GM12878 (cell line): ENCODE data around the gene FUT8. TPM values are rescaled to one million over a fixed set of nuclear protein-coding genes. Genes with fewer than 3 reads are reported as not detected.

Experiments used
- ATAC-seq: fragments of 200-7000 bp; cut with Tn5 transposase; 3 replicates; pipeline ENCODE4 v1.9.1; 2020; ENCODE audit warnings: mild to moderate bottlenecking, moderate library complexity
- BruUV-seq: library from RNA; stranded (reverse); fragments of 400-500 nt; replicated peaks from 2 replicates; lab custom pipeline; 2021; lab: Mats Ljungman, UMichigan
- CTCF ChIA-PET: fragments of 300-600 bp; sonication (Branson Sonifier 250); formaldehyde crosslinking; extraction: SDS; loops from one replicate; lab custom pipeline; 2021; ENCODE audit warnings: inconsistent platforms; lab: Yijun Ruan, JAX
- POLR2A ChIA-PET: fragments of 350-600 bp; formaldehyde crosslinking; extraction: SDS; loops from one replicate; lab custom pipeline; 2021; ENCODE audit warnings: inconsistent platforms; lab: Charles Lee
- RAD21 ChIA-PET: fragments of 300-600 bp; sonication (Branson Sonifier 250); formaldehyde crosslinking; loops from one replicate; lab custom pipeline; 2023; ENCODE audit warnings: antibody characterized with exemption; ENCODE audit not compliant: unreplicated experiment; lab: Charles Lee
- SMC1A ChIA-PET: fragments of 300-600 bp; sonication (Branson Sonifier 250); formaldehyde crosslinking; loops from one replicate; lab custom pipeline; 2023; ENCODE audit not compliant: unreplicated experiment, uncharacterized antibody; lab: Charles Lee
- DNase-seq: peaks from one replicate; pipeline ENCODE4 v3.0.0-alpha.2; 2011; ENCODE audit warnings: low read depth, low spot score
- FAIRE-seq: peaks from 3 replicates; lab custom pipeline; 2011; peaks lifted over from hg19 to GRCh38; lab: Jason Lieb, UNC
- H2AFZ ChIP-seq: 2 replicates; pipeline ENCODE4 v1.6.0; 2011; ENCODE audit warnings: low read depth, low read length, control low read depth; ENCODE audit not compliant: control insufficient read depth
- H3K27ac ChIP-seq: 2 replicates; pipeline ENCODE4 v1.5.1; 2011; ENCODE audit warnings: control low read depth; ENCODE audit not compliant: control insufficient read depth, insufficient read depth
- H3K27me3 ChIP-seq, 2 experiments: replicated peaks in 1 of 2; 2 replicates each; pipeline versions ENCODE4 v1.6.0 to v1.6.1; 2011; ENCODE audit warnings: low read length in 1 of 2; ENCODE audit not compliant: control insufficient read depth in 2 of 2, insufficient read depth in 2 of 2
- H3K36me3 ChIP-seq, 2 experiments: 2 replicates each; pipeline ENCODE4 v1.5.1; 2011; ENCODE audit warnings: low read length in 1 of 2; ENCODE audit not compliant: control insufficient read depth in 2 of 2, insufficient read depth in 2 of 2
- H3K4me1 ChIP-seq: 2 replicates; pipeline ENCODE4 v1.6.1; 2011; ENCODE audit warnings: mild to moderate bottlenecking, low read length, moderate library complexity, mixed read lengths; ENCODE audit not compliant: control insufficient read depth, insufficient read depth
- H3K4me2 ChIP-seq: 2 replicates; pipeline ENCODE4 v1.6.0; 2011; ENCODE audit warnings: control low read depth; ENCODE audit not compliant: control insufficient read depth, insufficient read depth
- H3K4me3 ChIP-seq: fragments of 200-600 bp; sonication (generic); 2 replicates; pipeline ENCODE4 v1.5.1; 2016
- H3K79me2 ChIP-seq: 2 replicates; pipeline ENCODE4 v1.6.0; 2011; ENCODE audit warnings: low read length; ENCODE audit not compliant: control insufficient read depth, insufficient read depth
- H3K9ac ChIP-seq: 2 replicates; pipeline ENCODE4 v1.8.0; 2011; ENCODE audit warnings: low read length, control low read depth, mixed read lengths; ENCODE audit not compliant: control insufficient read depth, insufficient read depth
- H3K9me3 ChIP-seq: replicated peaks from 3 replicates; pipeline ENCODE4 v1.5.1; 2011; ENCODE audit warnings: mild to moderate bottlenecking, low read length; ENCODE audit not compliant: control insufficient read depth, insufficient read depth
- H4K20me1 ChIP-seq: 2 replicates; pipeline ENCODE4 v1.6.0; 2011; ENCODE audit not compliant: control insufficient read depth, insufficient read depth
- CBX3 ChIP-seq: fragments of 200-600 bp; sonication (generic); IDR thresholded peaks from 2 replicates; pipeline ENCODE4 v1.6.1; 2016; ENCODE audit warnings: low read depth, borderline replicate concordance
- EED ChIP-seq: sonication (generic); IDR thresholded peaks from 2 replicates; pipeline ENCODE4 v1.6.1; 2016; ENCODE audit warnings: antibody characterized with exemption, low read depth
- ETV6 ChIP-seq, 2 experiments: fragments of 450-650 bp in 1 of 2; IDR thresholded peaks in 1 of 2; conservative IDR thresholded peaks in 1 of 2; 2 replicates each; pipeline ENCODE4 v1.6.1; 2014; ENCODE audit warnings: antibody characterized with exemption in 1 of 2, borderline replicate concordance in 1 of 2, low read depth in 1 of 2, mild to moderate bottlenecking in 1 of 2, moderate library complexity in 1 of 2
- HDGF ChIP-seq: fragments of 450-650 bp; IDR thresholded peaks from 2 replicates; pipeline ENCODE4 v1.6.1; 2016; ENCODE audit warnings: antibody characterized with exemption
- LARP7 ChIP-seq: fragments of 450-650 bp; IDR thresholded peaks from 2 replicates; pipeline ENCODE4 v1.6.1; 2017; ENCODE audit warnings: mild to moderate bottlenecking
- MTA2 ChIP-seq: fragments of 450-650 bp; IDR thresholded peaks from 2 replicates; pipeline ENCODE4 v1.6.1; 2016; ENCODE audit warnings: low read depth, mild to moderate bottlenecking, moderate library complexity
- MYC ChIP-seq: IDR thresholded peaks from 2 replicates; pipeline ENCODE4 v1.6.1; 2011; ENCODE audit warnings: mild to moderate bottlenecking, low read length, moderate library complexity, inconsistent platforms; ENCODE audit not compliant: insufficient read depth, insufficient replicate concordance, insufficient read length, severe bottlenecking
- NFYA ChIP-seq: IDR thresholded peaks from 2 replicates; pipeline ENCODE4 v1.6.1; 2011; ENCODE audit warnings: low read depth, mild to moderate bottlenecking, low read length, improper control_type of control experiment, borderline replicate concordance
- NR2C2 ChIP-seq: IDR thresholded peaks from 2 replicates; pipeline ENCODE4 v1.6.1; 2011; ENCODE audit warnings: borderline replicate concordance, low read depth; ENCODE audit not compliant: control insufficient read depth, insufficient read length
- RCOR1 ChIP-seq: conservative IDR thresholded peaks from 2 replicates; pipeline ENCODE4 v1.6.1; 2012; ENCODE audit warnings: low read depth, low read length, improper control_type of control experiment
- RUNX3 ChIP-seq: IDR thresholded peaks from 2 replicates; pipeline ENCODE4 v1.6.1; 2012; ENCODE audit warnings: low read length, inconsistent platforms
- TBL1XR1 ChIP-seq: IDR thresholded peaks from 2 replicates; pipeline ENCODE4 v1.6.1; 2012; ENCODE audit warnings: low read depth, low read length, improper control_type of control experiment
- ZBED1 ChIP-seq: IDR thresholded peaks from 2 replicates; pipeline ENCODE4 v1.6.1; 2016; ENCODE audit warnings: borderline replicate concordance
- WGBS: methylation state at CpG from one replicate; pipeline ENCODE4 v1.1.6; 2016; ENCODE audit warnings: low lambda C conversion rate; ENCODE audit not compliant: insufficient replicate concordance, insufficient coverage; ENCODE audit errors: missing lambda C conversion rate; 5-methylcytosine and 5-hydroxymethylcytosine counted together
- in situ Hi-C: fragments of 300-500 bp; cut with MboI; formaldehyde crosslinking; loops from 9 replicates; pipeline ENCODE4 v1.14.3; 2018; ENCODE audit warnings: mixed read lengths
- intact Hi-C: fragments of 100-400 bp; cut with micrococcal nuclease; formaldehyde crosslinking; loops from one replicate; pipeline ENCODE4 v1.14.2; 2022; ENCODE audit not compliant: unreplicated experiment
- polyA plus RNA-seq, 11 experiments: library from polyadenylated mRNA; depleted of rRNA in 4 of 11; unstranded in 6 of 11; stranded (reverse) in 5 of 11; fragments of >200 nt; fragmentation: Nextera tagmentation in 4 of 11; fragmentation: Illumina TruSeq in 1 of 11; extraction: Ambion mirVana in 4 of 11; extraction: Trizol in 1 of 11; gene quantifications; 1 replicate in 1 of 11; 2 replicates in 10 of 11; pipeline versions ENCODE4 v1.2.1 to v1.2.3, GENCODE V29; 2011 to 2016; ENCODE audit warnings: inconsistent platforms in 2 of 11, missing spikeins in 2 of 11, low read depth in 1 of 11
- total RNA-seq, 4 experiments: library from RNA; depleted of rRNA in 3 of 4; stranded (reverse); fragments of >200 nt in 3 of 4; fragmentation: Illumina TruSeq in 1 of 4; extraction: Trizol in 1 of 4; gene quantifications; 2 replicates each; pipeline versions ENCODE4 v1.2.1 to v1.2.3, GENCODE V29; 2013 to 2021
- TF ChIP-seq, protein P1 (sequence below): fragments of 450-650 bp; IDR thresholded peaks from 2 replicates; pipeline ENCODE4 v1.6.1; 2017; ENCODE audit warnings: low read depth, mild to moderate bottlenecking, moderate library complexity
- TF ChIP-seq, protein P2 (sequence below): IDR thresholded peaks from 2 replicates; pipeline ENCODE4 v1.6.1; 2012; ENCODE audit warnings: low read depth, low read length, improper control_type of control experiment
- TF ChIP-seq, protein P3 (sequence below): fragments of 150-350 bp; IDR thresholded peaks from 2 replicates; pipeline ENCODE4 v1.6.1; 2014; ENCODE audit warnings: mild to moderate bottlenecking, low read depth, low read length
- TF ChIP-seq, protein P4 (sequence below): fragments of 450-650 bp; IDR thresholded peaks from 2 replicates; pipeline ENCODE4 v1.6.1; 2018; ENCODE audit warnings: mild to moderate bottlenecking, low read depth, moderate library complexity; ENCODE audit not compliant: partially characterized antibody

FUT8 gene
- total and polyA plus RNA-seq, 10 of the 15 experiments (the other 5 are each of a cell fraction or from before 2014, with no cell fraction given) = 21.3 to 106 (median 66.3) TPM

DNA sequence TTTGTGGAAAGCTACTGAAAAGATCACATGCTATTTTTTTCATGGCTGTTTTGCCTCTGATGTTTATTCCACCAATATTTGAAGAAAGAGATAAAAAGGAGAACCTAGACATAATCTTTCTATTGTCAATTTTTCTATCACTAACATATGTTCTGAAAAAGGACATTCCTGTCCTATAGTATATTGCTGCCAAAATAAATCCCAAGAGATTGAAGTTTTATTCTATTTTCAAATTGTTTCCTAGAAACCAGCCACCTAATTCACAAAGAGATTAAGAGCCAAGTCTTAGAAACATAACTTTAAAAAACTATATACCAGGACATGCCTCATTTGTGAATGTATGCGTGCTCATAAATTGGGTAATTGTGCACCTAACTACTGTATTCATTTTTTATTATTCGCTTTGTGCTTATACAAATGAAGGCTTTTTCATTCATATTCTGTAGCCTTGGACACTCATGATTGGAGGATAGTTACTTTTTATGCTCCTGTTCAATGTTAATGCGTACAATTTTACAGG lies 200.7 kb downstream of the FUT8 start (continued):
- TF ChIP-seq ETV6 (conservative IDR thresholded peaks at IDR 0.05 in 1 of 2, IDR thresholded peaks at IDR 0.05 in 1 of 2; ENCODE audit: borderline replicate concordance in 1 of 2, low read depth in 1 of 2) = no peak
- TF ChIP-seq NR2C2 = no peak
- TF ChIP-seq, protein P1, sequence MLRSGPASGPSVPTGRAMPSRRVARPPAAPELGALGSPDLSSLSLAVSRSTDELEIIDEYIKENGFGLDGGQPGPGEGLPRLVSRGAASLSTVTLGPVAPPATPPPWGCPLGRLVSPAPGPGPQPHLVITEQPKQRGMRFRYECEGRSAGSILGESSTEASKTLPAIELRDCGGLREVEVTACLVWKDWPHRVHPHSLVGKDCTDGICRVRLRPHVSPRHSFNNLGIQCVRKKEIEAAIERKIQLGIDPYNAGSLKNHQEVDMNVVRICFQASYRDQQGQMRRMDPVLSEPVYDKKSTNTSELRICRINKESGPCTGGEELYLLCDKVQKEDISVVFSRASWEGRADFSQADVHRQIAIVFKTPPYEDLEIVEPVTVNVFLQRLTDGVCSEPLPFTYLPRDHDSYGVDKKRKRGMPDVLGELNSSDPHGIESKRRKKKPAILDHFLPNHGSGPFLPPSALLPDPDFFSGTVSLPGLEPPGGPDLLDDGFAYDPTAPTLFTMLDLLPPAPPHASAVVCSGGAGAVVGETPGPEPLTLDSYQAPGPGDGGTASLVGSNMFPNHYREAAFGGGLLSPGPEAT = no peak
- TF ChIP-seq HDGF = no peak
- TF ChIP-seq TBL1XR1 = no peak

DNA sequence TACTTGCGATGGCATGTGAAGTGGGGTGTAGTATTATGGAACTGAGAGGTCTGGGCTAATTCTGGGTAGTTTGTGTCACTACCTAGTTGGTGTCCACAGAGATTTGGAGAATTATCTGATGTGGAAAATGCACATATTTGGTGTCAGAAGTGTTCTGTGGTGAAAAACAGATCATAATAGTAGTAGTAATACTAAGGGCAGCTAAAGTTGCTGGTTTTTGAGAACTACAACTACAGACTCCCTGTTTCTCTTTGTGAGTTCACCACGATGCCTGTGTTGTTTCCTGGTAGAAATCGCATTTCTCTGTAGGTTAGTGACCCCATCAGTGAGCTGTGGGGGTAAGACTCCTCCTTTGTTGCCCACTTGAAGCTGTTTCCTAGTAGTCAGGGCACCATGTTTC lies 206.5 kb downstream of the FUT8 start:
- intact Hi-C loops (no loop called here), in situ Hi-C loops (no loop called here)
- peaks cover 0 to 6% of the 10 kb centered on the region in 2 experiments; a peak in 1 of 4 replicates for H3K36me3 ChIP-seq
- no peak overlapping the region for H3K4me2 ChIP-seq
- DNase-seq (no peak), ATAC-seq (peak; percentile 16; the same call in 2 of the 3 replicates), FAIRE-seq (peak; percentile 96)
- ChIA-PET RAD21 (no interaction called here), SMC1A (interaction anchor here (0.8 to 1.4 kb wide), 3 partner anchors 10 to 205 kb away, joined by 4 to 5 read pairs (median 4); no protein-coding TSS in a partner anchor), POLR2A (no interaction called here), CTCF (interaction anchor here (1.0 to 1.8 kb wide), 4 partner anchors 11 to 455 kb away, joined by 4 to 7 read pairs (median 4); no protein-coding TSS in a partner anchor)
- H3K9ac ChIP-seq = no peak overlapping the region
- H4K20me1 ChIP-seq = no peaks in the 10 kb centered on the region
- 50% methylated on average over 3 of the region's 3 CpGs for WGBS
- no peaks in the 10 kb centered on the region for H3K4me1 ChIP-seq
- no peaks in the 10 kb centered on the region for H3K79me2 ChIP-seq
- H2AFZ ChIP-seq = no peak overlapping the region
- no peak overlapping the region for H3K4me3 ChIP-seq
- no peaks in the 10 kb centered on the region for H3K9me3 ChIP-seq
- BruUV-seq = no TSS peak
- H3K27me3 ChIP-seq = no peaks in the 10 kb centered on the region
- no peak overlapping the region; the same call in 1 of the 2 replicates for H3K27ac ChIP-seq
- TF ChIP-seq CBX3 = no peak
- no peak for TF ChIP-seq RUNX3
- TF ChIP-seq, protein P2, sequence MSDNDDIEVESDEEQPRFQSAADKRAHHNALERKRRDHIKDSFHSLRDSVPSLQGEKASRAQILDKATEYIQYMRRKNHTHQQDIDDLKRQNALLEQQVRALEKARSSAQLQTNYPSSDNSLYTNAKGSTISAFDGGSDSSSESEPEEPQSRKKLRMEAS = no peak
- TF ChIP-seq ZBED1 = no peak
- TF ChIP-seq NFYA = no peak
- no peak for TF ChIP-seq TBL1XR1
- TF ChIP-seq MTA2 = no peak
- TF ChIP-seq, protein P3, sequence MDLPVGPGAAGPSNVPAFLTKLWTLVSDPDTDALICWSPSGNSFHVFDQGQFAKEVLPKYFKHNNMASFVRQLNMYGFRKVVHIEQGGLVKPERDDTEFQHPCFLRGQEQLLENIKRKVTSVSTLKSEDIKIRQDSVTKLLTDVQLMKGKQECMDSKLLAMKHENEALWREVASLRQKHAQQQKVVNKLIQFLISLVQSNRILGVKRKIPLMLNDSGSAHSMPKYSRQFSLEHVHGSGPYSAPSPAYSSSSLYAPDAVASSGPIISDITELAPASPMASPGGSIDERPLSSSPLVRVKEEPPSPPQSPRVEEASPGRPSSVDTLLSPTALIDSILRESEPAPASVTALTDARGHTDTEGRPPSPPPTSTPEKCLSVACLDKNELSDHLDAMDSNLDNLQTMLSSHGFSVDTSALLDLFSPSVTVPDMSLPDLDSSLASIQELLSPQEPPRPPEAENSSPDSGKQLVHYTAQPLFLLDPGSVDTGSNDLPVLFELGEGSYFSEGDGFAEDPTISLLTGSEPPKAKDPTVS = no peak
- no peak for TF ChIP-seq EED
- TF ChIP-seq LARP7 = no peak
- no peak for TF ChIP-seq MYC
- TF ChIP-seq, protein P4, sequence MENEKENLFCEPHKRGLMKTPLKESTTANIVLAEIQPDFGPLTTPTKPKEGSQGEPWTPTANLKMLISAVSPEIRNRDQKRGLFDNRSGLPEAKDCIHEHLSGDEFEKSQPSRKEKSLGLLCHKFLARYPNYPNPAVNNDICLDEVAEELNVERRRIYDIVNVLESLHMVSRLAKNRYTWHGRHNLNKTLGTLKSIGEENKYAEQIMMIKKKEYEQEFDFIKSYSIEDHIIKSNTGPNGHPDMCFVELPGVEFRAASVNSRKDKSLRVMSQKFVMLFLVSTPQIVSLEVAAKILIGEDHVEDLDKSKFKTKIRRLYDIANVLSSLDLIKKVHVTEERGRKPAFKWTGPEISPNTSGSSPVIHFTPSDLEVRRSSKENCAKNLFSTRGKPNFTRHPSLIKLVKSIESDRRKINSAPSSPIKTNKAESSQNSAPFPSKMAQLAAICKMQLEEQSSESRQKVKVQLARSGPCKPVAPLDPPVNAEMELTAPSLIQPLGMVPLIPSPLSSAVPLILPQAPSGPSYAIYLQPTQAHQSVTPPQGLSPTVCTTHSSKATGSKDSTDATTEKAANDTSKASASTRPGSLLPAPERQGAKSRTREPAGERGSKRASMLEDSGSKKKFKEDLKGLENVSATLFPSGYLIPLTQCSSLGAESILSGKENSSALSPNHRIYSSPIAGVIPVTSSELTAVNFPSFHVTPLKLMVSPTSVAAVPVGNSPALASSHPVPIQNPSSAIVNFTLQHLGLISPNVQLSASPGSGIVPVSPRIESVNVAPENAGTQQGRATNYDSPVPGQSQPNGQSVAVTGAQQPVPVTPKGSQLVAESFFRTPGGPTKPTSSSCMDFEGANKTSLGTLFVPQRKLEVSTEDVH = no peak
- TF ChIP-seq RCOR1 = no peak
